ENCODE measurements around the gene TBC1D22A. TPM values are rescaled to one million over a fixed set of nuclear protein-coding genes. Genes with fewer than 3 reads are reported as not detected.

TBC1D22A gene
- polyA plus RNA-seq, 1 experiment = 19.8 TPM

DNA sequence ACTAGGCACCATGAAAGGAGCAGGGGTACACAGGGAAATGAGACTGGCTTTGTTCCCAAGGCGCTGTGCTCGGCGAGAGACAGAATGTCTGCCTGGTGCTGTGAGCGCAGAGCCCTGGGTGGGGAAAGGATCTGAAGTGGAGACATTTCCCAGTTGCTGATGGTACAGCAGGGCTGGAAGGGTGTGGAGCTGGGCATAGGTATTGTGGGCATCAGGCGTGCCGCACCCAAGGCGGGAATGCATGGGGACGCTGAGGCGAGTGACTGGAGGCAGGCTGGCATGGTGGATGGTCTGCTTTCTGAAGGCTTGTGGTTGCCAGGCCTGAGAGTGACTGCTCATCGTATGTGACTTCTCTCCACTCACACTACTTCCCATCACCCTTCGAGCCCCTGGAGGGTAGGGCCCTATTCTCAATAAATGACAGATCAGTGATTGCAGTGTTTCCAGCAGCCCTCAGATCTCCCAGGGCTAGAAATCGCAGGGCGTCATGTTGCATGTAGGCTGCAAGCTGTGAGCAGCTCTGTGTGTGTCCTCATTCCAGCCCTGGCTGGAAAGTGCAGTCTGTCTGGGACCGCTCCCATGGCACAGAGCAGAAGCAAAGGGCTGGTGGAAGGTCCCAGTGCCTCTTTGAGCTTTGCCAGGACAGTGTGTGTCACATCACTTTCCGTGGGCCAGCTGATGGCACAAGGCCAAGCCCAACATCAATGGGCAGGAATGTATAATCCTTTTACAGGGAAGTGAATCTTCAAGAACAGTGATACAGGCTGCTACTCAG lies 67.7 kb downstream of the TBC1D22A start:
- CTCF ChIA-PET = interaction anchor here (0.5 to 3.9 kb wide), 5 partner anchors 15 to 337 kb away, joined by 3 to 15 read pairs (median 3); no protein-coding TSS in a partner anchor
- H3K4me3 ChIP-seq (ENCODE audit: low read depth, low read length) = no peak overlapping the region
- no peak for DNase-seq (ENCODE audit: low read depth, low spot score)

DNA sequence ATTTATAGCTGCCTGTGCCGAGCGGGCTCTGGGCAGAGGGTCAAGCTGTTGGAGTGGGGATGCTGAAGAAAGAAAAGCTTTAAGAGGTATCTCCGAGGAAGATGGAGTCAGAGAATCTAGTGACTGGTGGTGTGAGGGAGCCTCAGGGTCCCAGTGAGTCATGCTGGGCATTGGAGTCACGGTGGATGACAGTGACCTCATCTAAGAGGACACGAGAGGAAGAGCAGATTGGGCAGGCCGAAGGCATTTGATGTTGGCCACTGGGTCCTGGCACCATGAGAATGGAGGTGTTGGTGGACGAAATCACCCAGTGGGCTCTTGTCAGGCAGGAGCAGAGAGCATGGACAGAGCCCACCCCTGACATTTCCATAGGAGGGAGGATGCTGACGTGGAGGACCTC lies 68.4 kb downstream of the TBC1D22A start:
- Histone ChIP-seq H3K4me3 (ENCODE audit: low read depth, low read length) (no peak overlapping the region), H3K9me3 (ENCODE audit: control insufficient read depth, insufficient read depth, low read length) (peaks cover 5% of the 10 kb centered on the region), H3K27me3 (ENCODE audit: control insufficient read depth, insufficient read depth, low read length) (no peaks in the 10 kb centered on the region), H3K27ac (ENCODE audit: low read depth, low read length) (no peak overlapping the region)
- ChIA-PET CTCF (interaction anchor here (1.0 to 3.9 kb wide), 3 partner anchors 15 to 32 kb away, joined by 3 to 15 read pairs (median 3); no protein-coding TSS in a partner anchor), POLR2A (interaction anchor here (1.5 kb wide), 1 partner anchor 68 kb away, joined by 3 read pairs; the partner anchor contains the start of gene TBC1D22A)
- DNase-seq (ENCODE audit: low read depth, low spot score) = no peak
- TF ChIP-seq, protein P1, sequence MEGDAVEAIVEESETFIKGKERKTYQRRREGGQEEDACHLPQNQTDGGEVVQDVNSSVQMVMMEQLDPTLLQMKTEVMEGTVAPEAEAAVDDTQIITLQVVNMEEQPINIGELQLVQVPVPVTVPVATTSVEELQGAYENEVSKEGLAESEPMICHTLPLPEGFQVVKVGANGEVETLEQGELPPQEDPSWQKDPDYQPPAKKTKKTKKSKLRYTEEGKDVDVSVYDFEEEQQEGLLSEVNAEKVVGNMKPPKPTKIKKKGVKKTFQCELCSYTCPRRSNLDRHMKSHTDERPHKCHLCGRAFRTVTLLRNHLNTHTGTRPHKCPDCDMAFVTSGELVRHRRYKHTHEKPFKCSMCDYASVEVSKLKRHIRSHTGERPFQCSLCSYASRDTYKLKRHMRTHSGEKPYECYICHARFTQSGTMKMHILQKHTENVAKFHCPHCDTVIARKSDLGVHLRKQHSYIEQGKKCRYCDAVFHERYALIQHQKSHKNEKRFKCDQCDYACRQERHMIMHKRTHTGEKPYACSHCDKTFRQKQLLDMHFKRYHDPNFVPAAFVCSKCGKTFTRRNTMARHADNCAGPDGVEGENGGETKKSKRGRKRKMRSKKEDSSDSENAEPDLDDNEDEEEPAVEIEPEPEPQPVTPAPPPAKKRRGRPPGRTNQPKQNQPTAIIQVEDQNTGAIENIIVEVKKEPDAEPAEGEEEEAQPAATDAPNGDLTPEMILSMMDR (IDR thresholded peaks at IDR 0.05; ENCODE audit: low read depth, low read length) = no peak

More for the DNA sequence above, 67.7 kb downstream of the TBC1D22A start:
- POLR2A ChIA-PET = interaction anchor here (0.5 to 1.5 kb wide), 4 partner anchors 14 to 68 kb away, joined by 3 to 5 read pairs (median 4); partner anchors contain the start of gene TBC1D22A
- peaks cover 5% of the 10 kb centered on the region for H3K9me3 ChIP-seq (ENCODE audit: control insufficient read depth, insufficient read depth, low read length)
- H3K27me3 ChIP-seq (ENCODE audit: control insufficient read depth, insufficient read depth, low read length) = no peaks in the 10 kb centered on the region
- H3K27ac ChIP-seq (ENCODE audit: low read depth, low read length) = peak overlapping the region; percentile 89
- TF ChIP-seq, protein P1 (IDR thresholded peaks at IDR 0.05; ENCODE audit: low read depth, low read length) = no peak

DNA sequence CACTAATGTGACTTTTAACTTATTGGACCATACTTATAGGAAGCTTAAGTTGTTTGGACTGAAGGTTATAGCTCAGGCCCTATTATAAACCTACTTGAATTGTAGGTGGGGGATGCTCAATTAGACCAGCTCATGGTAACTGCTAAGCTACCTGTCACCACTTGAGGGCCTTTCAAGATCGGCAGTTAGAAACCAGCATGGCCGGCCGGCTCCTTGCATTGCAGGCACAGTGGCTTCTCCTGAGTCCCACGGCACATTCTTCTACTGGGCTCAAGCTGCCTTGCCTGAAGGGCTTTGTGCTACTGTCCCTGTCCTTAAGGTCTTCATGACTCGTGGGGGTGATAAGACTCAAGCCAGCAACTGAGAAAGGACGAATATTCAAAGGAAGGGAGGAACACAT lies 70.8 kb downstream of the TBC1D22A start:
- ChIA-PET POLR2A (no interaction called here), CTCF (interaction anchor here (1.0 to 2.5 kb wide), 3 partner anchors 12 to 321 kb away, joined by 3 to 15 read pairs (median 3); no protein-coding TSS in a partner anchor)
- Histone ChIP-seq H3K9me3 (ENCODE audit: control insufficient read depth, insufficient read depth, low read length) (peaks cover 5% of the 10 kb centered on the region; the same call in 1 of the 2 replicates), H3K27me3 (ENCODE audit: control insufficient read depth, insufficient read depth, low read length) (no peaks in the 10 kb centered on the region), H3K4me3 (ENCODE audit: low read depth, low read length) (no peak overlapping the region), H3K27ac (ENCODE audit: low read depth, low read length) (no peak overlapping the region)
- no peak for DNase-seq (ENCODE audit: low read depth, low spot score)
- TF ChIP-seq, protein P1 (IDR thresholded peaks at IDR 0.05; ENCODE audit: low read depth, low read length) = peak; percentile 24; the same call in 1 of the 2 replicates

DNA sequence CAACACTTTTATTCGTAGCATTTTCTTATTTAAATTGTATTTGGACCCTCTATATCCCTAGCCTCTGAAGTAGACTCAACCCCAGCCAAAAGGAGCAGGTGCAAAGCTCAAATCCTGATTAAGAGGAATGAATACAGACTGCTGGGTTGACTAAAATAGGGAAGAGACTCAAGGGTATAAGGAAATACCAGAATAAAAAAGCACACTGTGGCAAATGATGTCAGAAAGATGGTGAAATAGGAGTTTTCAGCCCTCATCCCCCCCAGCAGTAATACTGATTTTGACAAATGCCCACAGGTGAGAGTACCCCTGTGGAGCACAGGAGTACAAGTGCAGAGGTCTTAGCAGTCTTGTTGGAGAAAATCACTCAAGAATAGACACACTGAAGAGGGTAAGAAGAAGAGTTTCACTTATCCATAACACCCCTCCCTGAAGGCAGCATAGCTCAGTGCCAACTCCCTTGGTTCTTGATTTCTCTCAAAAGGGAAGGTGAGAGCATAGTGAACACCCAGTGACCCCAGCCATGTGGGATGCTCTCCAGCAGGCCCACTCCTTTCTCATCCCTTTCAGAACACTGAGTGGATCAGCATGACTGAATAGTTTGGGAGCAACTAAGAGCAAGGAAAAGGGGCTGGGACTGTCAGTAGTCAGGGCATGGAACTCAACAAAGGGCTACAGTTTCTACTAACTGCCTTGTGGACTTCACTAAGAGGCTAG lies 71.7 kb downstream of the TBC1D22A start:
- Histone ChIP-seq H3K9me3 (ENCODE audit: control insufficient read depth, insufficient read depth, low read length) (peaks cover 5% of the 10 kb centered on the region; the same call in 1 of the 2 replicates), H3K27me3 (ENCODE audit: control insufficient read depth, insufficient read depth, low read length) (no peaks in the 10 kb centered on the region), H3K4me3 (ENCODE audit: low read depth, low read length) (no peak overlapping the region), H3K27ac (ENCODE audit: low read depth, low read length) (no peak overlapping the region)
- TF ChIP-seq, protein P1 (IDR thresholded peaks at IDR 0.05; ENCODE audit: low read depth, low read length) = no peak
- DNase-seq (ENCODE audit: low read depth, low spot score) = no peak
- POLR2A ChIA-PET = no interaction called here
- CTCF ChIA-PET = interaction anchor here (1.0 to 3.6 kb wide), 4 partner anchors 11 to 320 kb away, joined by 3 to 15 read pairs (median 6); no protein-coding TSS in a partner anchor

Measured in AG04450 (cell line).